ENCODE data around the gene ENPP3.

GRCh38 chr6:131744432-131745287, 107.6 kb downstream of the ENPP3 start:
- TF ChIP-seq CTCF (IDR thresholded peaks at IDR 0.05) (no peak), POLR2A (IDR thresholded peaks at IDR 0.05) (no peak)

Data from testis (tissue), 2 donors.